HG02981 (cell line): ENCODE measurements around the gene HOXB9.

Experiments used
- ATAC-seq: cut with Tn5 transposase; IDR thresholded peaks from one replicate; pipeline ENCODE4 v1.9.1; 2021; ENCODE audit warnings: mild to moderate bottlenecking, moderate library complexity; ENCODE audit not compliant: unreplicated experiment

Gene HOXB9

DNA sequence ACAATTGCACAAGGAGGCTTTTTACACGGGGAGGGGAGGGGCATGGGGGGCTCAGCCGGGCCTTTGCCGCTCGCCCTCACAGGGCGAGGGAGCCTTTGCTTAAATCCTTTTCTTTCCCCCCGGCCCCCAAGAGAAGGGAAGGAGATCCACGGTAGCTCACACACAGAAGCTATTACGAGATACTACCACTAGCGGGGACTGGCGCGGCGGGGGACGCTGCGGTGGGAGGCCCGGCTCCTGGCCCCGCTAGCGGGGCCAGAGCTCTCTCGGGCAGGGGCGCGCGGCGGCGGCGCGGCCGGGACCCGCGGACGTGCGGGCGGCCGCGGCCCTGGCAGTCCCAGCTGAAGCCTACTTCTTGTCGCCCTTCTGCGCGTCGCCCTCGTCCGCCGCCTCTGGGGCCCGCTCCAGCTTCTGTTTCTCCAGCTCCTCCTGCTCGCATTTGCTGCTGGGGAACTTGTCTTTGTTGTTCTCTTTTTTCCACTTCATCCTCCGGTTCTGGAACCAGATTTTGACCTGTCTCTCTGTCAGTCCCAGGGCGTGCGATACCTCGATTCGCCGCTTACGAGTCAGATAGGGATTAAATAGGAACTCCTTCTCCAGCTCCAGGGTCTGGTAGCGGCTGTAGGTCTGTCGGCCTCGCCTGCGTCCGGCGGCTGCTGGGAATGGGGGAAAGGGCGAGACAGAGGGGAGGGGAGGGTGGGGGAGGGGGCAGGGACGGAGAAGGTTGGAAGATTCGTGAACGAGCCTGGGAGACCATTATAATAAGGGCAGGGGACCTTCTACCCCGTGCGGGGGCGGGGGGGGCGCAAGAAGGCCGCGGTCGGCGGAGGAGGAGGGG lies 13.1 kb downstream of the HOXB9 start:
- no peak for ATAC-seq

DNA sequence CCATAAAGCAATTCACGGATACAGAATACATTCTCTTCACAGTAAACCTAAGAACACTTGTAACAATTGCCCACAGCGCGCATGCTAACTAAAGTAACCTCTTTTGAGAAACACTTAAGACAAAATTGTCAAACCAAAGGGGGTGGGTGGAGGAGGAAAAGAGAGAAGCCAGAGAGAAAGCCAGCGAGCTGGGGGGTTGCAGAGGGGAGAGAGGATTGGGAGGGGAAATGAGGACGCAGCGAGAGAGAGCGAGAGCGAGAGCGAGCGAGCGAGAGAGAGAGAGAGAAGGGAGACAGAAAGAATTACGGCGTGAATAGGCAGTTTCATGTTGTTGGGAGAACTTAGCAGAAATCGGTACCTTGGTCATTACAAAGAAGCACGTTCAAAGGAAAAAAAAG lies 13.7 kb downstream of the HOXB9 start:
- no peak for ATAC-seq

- no peak for ATAC-seq
Measured at GRCh38 chr17:48611681-48612455, 14.3 kb downstream of the HOXB9 start.

GRCh38 chr17:48611213-48611612 lies 14.9 kb downstream of the HOXB9 start:
- no peak for ATAC-seq

DNA sequence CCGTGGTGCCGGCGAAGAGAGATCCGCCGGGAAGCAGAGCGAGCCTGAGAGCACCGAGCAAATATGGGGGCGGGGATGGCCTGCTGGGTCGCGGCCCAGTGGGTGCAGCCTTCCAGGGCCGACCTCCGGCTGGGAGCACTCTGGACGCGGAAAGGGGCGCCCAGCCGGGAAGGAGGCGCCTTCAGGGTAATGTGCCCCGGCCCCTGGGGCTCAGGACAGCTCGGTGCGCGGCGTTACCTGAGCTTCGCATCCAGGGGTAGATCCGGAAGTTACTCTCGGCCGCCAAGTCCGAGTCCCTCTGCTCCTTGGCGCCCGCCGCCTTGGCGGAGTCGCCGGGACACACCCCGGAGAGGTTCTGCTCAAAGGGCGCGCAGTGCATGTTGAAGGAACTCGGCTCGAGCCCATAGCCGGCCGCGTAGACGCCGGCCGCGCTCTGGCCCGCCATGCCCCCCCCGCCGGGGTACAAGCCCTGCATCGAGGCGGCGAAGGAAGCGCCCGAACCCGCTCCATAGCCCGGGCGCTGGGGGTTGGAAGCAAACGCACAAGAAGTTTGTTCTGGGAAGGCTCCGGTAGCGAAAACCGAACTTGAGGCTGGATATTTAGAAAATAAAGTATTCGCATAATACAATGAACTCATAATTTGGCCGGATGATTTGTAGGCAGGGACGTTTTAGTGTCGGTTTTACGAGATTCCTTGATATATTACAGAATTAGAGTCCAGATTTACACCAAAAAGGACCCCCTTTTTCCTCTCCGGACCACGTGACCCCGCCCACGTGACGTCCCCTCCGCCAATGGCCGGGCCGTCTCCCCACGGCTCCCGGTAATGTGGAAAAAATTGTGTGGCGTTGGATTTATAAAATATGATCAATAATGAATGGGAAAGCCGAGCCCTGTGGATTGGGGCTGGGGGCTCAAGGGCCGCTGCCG lies 15.6 kb downstream of the HOXB9 start, which contains the start of gene HOXB7:
Gene HOXB7 (minus strand): TSS at position 736 of the 930 bp plus-strand sequence. CDS start 99 bp downstream, at position 637.
- ATAC-seq, result no peak

DNA sequence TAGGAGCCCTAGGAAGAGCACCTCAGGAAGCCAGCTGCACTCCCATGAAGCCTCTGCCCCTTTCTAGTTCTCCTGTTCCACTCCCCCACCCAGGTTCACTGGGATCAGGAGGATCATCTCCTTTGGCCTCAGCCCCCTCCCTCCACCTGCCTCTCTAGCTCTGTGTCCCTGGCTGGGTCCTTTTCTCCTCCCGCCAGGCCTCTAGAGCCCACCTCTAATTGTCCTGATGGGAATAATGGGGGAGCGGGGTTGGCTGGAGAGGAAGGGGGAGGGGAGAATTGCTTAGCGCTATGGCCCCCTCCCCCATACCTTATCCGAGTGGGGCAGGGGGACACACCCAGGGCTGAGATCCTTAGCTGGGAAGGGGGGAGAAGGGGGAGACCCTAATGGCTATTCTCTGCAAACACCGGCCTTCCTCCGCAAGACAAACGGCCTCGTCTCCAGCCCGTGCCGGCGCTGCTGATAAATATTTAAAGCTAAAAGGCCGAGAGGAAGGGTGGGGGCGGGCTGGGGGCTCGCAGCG lies 16.3 kb downstream of the HOXB9 start:
- no peak for ATAC-seq

- ATAC-seq, result no peak
Measured at GRCh38 chr17:48609033-48609432, 17.1 kb downstream of the HOXB9 start.

DNA sequence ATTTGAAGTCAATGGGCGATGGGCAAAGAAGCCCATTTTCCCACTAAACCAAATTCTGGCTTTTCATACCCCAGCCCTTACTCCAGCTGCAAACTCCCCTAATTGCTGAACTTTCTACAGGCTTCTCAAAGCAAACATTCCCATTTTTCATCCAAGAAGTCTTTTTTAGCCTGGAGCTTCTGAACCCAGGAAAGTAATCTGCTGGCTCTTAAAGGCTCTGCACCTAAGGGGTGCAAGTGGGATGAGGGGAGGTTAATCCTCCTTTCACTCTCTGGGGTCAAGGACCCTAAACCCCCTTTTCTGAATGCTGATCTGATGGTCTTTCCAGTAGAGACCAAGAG lies 17.7 kb downstream of the HOXB9 start:
- no peak for ATAC-seq

- no peak for ATAC-seq
Measured at GRCh38 chr17:48606892-48607614, 19.1 kb downstream of the HOXB9 start.

- ATAC-seq, result no peak
Measured at GRCh38 chr17:48605991-48606891, 19.9 kb downstream of the HOXB9 start.

DNA sequence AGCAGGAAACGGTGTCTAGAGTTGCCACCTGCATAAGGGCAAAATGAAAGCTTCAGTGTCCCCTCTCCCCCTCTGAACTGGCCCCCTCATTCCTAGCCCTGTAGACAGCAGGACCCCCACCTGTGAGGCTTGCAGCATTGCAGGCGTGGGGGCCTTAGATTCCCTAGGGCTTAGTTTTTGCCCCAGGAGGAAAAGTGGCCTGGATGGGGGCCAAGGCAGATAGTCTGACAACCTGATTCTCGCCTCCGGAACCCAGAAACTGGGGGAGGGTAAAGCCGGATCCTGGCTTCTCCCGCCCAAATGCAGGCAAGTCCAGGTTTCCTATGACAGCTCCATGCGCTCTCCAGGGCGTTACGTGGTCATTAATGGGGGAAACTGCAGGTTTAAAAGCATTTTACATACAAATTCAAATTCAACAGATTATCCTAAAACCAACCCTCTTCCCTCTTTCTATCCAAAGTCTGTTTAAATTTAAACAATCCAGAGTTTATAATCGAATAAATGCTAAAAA lies 20.7 kb downstream of the HOXB9 start:
- no peak for ATAC-seq

DNA sequence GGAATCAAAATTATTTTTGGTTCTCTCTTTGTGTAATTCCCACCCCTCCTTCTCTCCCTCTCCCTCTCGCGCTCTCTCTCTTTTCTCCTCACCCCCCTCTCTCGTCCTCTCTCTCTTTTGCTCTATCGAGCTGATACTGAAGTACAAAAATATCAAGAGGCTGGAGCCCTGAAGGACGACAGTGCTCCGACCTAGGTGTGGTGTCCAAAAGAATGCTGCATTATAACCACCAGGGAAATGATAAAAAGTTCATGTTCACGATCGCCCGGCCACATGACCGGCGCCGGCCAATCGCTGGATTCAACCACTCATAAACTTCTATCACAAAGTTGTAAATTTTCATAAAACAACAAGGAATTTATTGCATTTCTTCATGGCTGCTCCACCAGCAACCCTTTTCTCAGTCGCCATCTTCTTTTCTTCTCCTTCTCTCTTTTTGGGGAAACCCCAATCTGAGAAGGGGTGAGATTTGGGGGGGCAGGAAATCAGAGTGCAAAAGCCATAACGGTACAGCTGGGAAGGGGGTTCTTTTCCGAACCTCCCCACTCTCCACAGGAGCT lies 21.3 kb downstream of the HOXB9 start, which contains the start of gene HOXB6:
Gene HOXB6 (minus strand): TSS at position 217 of the 560 bp plus-strand sequence. CDS start 6,836 bp downstream, outside the sequence.
- no peak for ATAC-seq

- ATAC-seq, result no peak
Measured at GRCh38 chr17:48603959-48604769, 22.0 kb downstream of the HOXB9 start.

DNA sequence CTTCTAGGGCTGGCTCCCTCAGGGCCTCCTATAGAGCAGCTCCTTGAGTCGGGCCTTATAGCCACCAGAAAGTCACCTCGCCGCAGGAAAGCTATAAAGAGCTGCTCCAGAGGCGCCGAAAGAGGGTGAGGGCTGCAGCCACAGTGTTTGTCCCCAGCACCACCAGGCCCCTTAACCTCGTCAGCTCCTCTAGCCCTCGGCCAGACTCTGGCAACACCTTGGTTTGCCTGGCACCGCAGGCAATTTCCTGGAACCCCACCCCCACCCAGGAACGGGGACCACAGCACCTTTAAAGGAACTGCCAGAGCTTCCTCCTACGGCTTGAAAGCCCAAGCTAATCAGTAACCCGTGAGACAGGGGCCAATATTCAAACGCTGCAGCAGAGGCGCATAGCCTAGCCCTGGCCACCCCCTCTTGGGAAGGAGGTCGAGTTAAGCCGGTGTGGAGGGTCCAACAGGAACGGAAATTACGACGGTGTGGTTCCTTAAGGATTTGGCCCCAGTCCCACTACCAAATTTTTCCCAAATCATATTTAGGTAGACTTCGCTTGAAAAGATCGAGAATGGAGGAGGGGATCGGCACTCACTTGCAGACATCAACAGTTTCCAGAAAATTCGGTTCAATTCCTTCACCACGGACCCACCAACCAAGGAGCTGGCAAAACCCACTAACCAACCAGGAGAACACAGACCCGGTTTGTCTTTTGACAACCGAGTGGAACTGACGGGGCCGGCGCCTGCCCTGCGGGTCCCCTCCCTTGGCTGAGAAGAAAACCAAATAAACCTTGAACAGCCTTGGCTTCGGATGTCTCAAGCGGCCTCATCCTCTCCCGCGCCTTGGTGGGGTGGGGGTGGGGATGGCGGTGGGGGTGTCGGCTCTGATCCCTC lies 24.4 kb downstream of the HOXB9 start:
- no peak for ATAC-seq

DNA sequence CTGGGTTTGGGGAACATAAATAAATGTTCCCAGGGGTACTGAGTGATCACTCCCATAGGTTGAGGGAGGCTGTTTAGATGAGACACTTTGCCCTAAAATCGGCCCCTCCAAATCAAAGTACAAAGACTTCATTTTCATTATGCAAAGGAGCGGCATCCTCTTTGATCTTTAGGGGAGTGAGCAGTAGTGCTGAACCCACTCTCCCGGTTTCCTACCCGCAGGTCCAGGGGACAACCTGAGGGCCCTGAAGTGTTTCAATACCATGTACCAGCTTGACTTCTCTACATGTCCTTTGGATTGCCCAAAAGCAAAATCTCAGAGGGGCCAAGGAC lies 25.0 kb downstream of the HOXB9 start:
- ATAC-seq, result no peak

GRCh38 chr17:48600244-48601098 lies 25.7 kb downstream of the HOXB9 start:
- no peak for ATAC-seq
